Measurements from ENCODE around the gene STX5.
"Not testable (repeated sequence)": the region's sequence is repeated elsewhere in the genome, so short reads cannot be mapped to it uniquely, and the experiment has no call there.

Gene STX5, protein sequence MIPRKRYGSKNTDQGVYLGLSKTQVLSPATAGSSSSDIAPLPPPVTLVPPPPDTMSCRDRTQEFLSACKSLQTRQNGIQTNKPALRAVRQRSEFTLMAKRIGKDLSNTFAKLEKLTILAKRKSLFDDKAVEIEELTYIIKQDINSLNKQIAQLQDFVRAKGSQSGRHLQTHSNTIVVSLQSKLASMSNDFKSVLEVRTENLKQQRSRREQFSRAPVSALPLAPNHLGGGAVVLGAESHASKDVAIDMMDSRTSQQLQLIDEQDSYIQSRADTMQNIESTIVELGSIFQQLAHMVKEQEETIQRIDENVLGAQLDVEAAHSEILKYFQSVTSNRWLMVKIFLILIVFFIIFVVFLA

DNA sequence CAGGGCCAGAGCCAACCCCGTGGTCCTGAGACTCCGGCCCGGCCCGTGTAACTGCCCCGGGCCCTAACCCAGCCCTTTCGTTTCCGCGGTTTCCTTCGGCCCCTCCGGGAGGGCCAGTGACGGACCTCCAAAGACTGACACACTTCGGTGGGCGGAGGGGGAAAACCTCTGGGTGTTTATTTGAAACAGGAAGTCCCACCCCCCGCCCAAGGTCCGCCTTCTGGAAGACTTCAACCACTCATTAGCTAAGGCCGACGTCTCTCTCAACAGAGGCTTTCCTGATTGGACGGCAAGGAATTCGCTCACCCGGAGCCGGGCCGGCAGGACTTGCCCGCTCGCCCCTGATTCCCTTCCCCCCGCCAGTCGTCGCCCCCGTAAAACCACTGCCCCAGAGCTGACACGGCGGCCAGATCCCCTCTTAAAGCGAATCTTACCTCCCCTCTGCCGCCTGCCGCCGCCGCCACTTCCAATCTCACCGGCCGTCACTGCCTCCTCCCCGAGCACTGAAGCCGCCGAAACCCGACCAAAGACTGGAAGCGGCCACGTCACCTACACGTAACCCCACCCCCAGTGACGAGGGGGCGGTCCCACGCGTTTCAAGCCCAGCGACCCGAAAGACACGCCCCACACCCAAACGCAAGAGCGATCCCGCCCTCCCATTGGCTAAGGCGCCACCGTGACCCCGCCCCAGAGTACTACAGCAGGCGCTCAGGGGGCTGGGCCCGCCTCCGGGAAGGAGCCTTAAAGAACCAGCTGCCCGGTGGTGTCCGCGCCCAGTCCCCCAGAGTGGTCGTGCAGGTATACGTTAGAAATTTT is at the start of gene STX5:
Gene STX5, minus strand, starts transcription at position 532 of the 816 bp plus-strand sequence. CDS start 808 bp downstream, outside the sequence.
- peak; percentile 99 for DNase-seq (ENCODE audit: low spot score)

DNA sequence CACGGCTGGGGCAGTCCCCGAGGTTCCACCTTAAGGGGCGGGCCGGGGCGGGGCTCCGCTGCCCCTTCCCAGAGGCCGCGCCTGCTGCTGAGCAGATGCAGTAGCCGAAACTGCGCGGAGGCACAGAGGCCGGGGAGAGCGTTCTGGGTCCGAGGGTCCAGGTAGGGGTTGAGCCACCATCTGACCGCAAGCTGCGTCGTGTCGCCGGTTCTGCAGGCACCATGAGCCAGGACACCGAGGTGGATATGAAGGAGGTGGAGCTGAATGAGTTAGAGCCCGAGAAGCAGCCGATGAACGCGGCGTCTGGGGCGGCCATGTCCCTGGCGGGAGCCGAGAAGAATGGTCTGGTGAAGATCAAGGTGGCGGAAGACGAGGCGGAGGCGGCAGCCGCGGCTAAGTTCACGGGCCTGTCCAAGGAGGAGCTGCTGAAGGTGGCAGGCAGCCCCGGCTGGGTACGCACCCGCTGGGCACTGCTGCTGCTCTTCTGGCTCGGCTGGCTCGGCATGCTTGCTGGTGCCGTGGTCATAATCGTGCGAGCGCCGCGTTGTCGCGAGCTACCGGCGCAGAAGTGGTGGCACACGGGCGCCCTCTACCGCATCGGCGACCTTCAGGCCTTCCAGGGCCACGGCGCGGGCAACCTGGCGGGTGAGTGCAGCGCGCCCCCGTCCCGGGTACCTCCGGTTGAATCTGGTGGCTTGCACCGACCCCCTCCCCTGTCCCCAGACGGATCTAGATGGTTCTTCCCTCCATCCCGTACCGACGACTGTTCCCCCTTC is 49.1 kb upstream of the STX5 start, which contains the start of gene SLC3A2:
Gene SLC3A2, plus strand, starts transcription at position 94 of the 776 bp plus-strand sequence. Its CDS starts 128 bp downstream, at position 222.
- DNase-seq (ENCODE audit: low spot score) = peak; percentile 74

DNA sequence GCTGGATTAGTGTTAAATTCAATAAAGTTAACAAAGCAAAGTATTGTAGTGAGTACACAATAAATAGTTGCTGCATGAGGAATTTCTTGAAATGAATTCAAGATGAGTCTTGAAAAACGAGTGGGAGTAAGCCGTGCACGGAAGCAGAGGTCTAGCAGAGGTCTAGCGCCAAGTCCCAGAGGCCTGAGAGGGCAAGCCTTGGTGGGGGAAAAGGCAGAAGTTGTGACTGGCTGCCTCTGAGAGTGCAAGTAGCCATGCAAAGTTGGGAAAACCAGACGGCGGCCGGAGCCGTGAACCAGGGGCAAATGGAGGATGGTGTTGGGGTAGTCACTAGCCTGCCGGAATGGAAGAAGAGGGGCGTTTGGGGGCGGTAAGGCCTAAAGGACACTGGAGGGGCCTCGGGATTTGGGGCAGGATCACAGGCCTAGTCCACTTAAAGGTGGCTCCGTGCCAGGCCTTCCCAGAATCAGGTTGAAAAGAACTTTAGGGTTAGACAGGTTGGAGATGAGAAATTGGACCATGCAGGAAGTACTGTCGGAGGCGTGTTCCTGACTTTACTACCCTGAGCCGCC is 48.5 kb upstream of the STX5 start:
- peak; percentile 86 for DNase-seq (ENCODE audit: low spot score)

DNA sequence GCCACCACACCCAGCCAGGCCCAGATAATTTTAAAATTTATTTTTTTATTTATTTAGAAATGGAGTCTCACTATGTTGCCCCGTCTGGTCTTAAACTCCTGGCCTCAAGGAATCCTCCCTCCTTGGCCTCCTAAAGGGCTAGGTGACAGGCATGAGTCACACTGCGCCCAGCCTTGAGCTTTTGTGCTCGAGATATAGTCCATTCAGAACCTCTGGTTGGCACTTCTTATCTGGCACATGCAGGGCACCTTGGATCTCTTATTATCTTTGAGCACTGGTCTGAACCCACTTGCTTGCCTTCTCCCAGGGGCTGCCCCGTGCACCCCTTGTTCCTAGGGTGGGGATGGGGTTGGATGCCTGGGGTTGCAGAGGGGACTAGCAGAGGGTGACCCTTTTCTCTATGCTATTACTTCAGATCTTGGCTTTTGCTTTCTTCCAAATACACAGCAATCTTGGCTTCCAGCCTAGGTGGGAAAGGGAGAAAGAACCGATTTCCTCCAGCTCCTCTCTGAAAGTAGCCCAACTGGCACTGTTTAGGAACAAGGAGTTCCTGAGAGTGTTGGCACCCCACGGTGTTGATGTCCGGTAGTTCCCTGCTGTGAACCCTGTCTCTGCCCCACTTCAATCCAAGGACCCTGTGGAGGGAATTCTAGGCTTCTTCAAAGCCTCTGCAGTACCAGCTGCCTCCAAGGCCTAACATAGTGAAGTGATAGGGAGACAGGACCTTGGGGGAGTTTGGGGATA is 47.6 kb upstream of the STX5 start:
- DNase-seq (ENCODE audit: low spot score) = peak; percentile 65

DNA sequence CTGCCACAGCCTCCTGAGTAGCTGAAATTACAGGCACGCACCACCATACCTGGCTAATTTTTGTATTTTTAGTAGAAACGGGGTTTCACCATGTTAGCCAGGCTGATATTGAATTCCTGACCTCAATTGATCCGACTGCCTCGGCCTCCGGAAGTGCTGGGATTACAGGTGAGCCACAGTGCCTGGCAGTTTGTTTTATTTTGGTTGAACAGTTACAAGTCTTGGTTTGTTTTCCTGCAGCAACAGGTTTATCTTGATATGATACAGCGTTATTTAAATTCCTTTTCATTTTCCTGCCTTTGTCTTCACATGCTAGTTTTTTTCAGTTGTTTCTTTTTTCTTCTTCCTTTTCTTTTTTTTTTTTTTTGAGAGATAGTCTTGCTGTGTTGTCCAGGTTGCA is 44.9 kb upstream of the STX5 start:
- no peak for DNase-seq (ENCODE audit: low spot score)

DNA sequence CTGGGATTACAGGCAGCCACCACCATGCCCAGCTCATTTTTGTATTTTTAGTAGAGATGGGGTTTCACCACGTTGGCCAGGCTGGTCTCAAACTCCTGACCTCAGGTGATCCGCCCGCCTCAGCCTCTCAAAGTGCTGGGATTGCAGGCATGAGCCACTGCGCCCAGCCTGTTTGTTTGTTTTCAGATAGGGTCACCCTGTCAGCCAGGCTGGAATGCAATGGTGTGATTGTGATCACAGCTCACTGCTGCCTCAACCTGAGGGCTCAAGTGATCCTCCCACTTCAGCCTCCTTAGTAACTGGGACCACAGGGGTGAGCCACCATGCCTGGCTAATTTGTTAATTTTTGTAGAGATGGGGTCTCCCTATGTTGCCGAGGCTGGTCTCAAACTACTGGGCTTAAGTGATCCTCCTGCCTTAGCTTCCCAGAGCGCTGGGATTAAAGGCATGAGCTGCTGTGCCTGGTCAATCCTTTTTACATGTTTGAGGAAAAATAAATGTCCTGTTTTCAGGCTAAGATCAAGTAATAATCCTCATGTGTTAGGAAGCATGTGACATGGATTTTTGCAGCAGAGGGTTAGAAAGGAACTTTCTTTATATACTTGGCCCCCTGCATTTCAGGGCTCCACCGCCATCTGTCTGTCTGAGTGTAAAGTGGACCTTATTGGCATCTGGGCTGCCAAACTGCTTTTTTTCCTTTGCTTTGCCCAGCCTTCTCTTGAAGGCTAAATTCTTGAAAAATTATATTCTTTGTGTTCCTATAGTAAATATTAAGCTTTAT is 44.0 kb upstream of the STX5 start:
- no peak for DNase-seq (ENCODE audit: low spot score)

DNA sequence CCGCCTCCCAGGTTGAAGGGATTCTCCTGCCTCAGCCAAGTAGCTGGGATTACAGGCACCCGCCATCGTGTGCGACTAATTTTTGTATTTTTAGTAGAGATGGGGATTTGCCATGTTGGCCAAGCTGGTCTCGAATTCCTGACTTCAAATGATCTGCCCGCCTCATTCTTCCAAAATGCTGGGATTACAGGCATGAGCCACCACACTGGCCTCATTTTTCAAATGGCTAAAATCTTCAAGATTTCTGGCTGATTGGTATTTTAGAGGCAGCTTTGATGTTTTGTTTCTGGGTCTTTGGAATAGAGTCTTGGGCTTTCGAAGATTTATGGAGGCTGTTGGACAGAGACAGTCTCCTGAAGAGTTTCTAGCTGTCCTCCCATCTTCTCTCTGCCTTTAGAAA is 43.0 kb upstream of the STX5 start:
- DNase-seq (ENCODE audit: low spot score) = no peak

DNA sequence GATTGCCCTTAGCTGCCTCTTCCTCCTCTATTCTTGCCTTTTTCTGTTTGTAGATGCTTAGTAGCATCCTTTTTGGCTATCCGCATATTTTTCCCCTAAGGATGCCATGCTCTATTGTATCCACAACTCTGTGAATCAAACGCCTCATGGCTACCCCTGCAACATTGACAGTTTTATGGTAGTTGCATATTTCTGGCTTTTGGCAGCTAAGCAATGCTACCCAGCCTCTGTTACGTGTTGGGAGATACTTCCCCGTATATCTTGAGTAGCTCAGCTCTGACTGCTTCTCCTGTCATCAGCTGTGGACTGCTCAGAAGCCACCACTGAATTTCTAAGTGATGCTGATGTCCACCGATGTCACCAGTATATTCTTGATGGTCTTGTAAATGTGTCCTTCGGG is 33.8 kb upstream of the STX5 start:
- DNase-seq (ENCODE audit: low spot score) = no peak

DNA sequence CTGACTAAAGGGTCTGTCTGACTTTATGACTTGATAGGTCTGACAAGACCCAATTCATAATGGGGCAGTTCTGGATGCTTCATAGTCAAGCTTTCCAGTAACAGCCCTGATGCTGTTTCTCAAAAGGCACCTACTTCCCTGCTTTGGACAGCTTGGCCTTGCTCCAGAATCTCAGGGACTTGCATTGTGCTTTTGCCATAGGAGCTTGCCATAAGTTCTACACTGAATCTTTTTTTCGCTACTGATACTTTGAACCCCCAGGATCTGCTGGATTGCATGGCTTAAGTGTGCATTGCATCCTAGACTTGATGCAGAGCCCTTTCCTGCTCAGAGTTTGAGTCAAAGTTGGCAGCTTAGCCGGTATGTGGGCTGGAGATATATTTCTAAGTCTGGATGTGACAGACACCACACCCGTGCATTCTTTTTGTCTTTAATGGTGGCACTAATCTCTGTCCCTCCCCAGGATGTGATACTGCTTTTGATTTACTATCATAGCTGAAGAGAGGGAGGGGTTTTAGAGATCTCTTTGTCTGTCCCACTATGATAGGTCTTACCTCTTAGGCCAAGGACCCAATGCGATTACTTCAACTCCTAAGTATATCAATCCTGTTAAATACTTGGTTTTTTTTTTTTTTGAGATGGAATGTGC is 32.0 kb upstream of the STX5 start:
- DNase-seq (ENCODE audit: low spot score) = no peak

DNA sequence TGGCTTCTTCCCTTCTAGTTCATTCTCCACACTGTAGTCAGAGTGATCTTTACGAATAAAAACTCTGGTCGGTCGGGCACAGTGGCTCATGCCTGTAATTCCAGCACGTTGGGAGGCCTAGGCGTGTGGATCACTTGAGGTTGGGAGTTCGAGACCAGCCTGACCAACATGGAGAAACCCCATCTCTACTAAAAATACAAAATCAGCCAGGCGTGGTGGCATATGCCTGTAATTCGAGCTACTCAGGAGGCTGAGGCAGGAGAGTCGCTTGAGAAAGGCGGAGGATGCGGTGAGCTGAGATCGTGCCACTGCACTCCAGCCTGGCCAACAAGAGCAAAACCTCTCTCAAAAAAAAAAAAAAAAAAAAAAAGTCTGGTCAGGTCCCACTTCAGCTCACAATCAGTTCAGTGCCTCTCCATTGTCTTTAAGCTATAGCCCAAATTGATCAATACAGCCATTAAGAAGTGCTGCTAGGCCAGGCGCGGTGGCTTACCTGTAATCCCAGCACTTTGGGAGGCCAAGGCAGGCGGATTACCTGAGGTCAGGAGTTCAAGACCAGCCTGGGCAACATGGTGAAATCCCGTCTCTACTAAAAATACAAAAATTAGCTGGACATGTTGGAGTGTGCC is 29.8 kb upstream of the STX5 start:
- not testable (repeated sequence) for DNase-seq (ENCODE audit: low spot score)

DNA sequence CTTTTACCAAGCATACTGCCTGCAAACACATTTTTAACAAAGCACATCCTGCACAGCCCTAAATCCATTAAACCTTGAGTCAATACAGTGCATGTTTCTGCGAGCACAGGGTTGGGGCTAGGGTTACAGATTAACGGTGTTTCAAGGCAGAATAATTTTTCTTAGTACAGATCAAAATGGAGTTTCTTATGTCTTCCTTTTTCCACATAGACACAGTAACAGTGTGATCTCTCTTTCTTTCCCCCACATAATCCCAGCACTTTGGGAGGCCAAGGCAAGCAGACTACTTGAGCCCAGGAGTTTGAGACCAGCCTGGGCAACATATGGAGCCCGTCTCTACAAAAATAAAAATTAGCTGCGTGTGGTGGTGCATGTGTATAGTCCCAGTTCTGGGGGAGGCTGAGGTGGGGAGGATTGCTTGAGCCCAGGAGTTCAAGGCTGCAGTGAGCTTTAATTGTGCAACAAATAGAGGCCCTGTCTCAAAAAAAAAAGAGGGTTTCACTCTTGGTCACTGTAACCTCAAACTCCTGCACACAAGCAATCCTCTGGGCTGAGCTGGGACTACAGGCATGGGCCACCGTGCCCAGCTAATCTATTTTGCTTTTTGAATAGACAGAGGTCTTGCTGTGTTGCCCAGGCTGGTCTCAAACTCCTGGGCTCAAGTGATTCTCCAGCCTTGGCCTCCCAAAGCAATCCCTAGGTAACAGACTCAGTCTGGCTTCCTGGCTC is 29.1 kb upstream of the STX5 start:
- no peak for DNase-seq (ENCODE audit: low spot score)

DNA sequence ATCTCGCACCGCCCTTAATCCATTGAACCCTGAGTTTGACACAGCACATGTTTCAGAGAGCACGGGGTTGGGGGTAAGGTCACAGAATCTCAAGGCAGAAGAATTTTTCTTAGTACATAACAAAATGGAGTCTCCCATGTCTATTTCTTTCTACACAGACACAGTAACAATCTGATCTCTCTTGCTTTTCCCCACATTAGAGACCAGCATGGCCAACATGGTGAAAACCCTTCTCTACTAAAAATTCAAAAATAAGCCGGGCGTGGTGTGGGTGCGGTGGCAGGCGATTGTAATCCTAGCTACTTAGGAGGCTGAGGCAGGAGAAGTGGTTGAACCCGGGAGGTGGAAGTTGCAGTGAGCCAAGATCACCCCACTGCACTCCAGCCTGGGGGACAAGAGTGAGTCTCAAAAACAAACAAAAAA is 27.4 kb upstream of the STX5 start:
- not testable (repeated sequence) for DNase-seq (ENCODE audit: low spot score)

DNA sequence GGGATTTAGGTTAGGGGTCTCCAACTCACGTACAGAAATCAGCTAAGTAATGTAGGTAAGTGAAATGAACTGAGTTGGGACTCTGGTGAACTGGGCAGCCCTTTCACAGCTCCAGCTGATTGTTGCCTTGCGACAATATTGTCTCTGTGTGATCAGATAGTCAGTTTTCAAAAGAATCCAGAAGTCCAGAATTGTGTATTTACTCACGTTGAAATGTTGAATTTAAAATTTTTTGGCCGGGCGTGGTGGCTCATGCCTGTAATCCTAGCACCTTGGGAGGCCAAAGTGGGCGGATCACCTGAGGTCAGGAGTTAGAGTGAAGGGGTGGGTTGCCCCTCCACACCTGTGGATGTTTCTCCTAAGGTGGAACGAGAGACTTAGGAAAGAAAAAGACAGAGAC is 26.4 kb upstream of the STX5 start:
- DNase-seq (ENCODE audit: low spot score) = no peak

DNA sequence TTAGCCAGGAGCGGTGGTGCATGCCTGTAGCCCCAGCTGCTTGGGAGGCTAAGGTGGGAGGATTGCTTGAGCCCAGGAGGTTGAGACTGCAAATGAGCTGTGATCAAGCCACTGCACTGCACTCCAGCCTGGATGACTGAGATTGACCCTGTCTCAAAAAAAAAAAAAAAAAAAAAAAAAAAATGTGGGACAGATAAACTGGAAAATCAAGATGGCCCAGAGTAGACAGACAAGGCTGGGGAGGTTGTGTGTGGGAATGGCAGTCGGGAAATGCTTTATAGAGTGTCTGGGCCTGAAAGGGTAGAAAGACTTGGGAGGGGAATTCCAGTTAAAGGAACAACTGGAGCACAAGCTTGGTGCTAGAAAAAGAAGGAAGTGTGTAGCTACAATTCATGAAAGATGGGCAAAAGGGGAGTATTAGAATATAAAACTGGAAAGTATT is 25.7 kb upstream of the STX5 start:
- DNase-seq (ENCODE audit: low spot score) = no peak

DNA sequence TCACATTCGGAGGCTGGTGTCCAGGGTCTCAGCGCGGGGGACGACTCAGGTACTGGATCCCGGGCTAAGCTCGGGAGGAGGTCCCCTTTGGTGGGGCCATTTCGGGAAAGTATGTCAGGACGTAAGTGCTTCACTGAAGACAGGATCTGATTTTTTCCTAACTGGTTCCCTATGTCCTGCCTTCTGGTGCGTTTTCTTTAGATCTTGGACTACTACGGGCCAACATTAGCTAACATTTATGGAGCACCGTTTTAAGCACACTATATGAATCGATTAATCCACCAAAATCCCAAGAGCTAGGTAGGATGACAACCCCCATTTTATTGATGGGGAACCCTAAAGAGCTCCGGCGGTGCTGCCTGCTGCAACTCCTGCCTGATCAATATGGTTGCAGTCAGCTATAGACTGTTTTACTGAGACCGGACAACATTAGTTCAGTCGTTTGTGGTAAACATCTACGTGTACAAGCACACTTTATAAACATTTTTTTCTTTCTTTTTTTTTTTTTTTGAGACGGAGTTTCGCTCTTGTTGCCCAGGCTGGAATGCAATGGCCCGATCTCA is 24.6 kb upstream of the STX5 start:
- no peak for DNase-seq (ENCODE audit: low spot score)

DNA sequence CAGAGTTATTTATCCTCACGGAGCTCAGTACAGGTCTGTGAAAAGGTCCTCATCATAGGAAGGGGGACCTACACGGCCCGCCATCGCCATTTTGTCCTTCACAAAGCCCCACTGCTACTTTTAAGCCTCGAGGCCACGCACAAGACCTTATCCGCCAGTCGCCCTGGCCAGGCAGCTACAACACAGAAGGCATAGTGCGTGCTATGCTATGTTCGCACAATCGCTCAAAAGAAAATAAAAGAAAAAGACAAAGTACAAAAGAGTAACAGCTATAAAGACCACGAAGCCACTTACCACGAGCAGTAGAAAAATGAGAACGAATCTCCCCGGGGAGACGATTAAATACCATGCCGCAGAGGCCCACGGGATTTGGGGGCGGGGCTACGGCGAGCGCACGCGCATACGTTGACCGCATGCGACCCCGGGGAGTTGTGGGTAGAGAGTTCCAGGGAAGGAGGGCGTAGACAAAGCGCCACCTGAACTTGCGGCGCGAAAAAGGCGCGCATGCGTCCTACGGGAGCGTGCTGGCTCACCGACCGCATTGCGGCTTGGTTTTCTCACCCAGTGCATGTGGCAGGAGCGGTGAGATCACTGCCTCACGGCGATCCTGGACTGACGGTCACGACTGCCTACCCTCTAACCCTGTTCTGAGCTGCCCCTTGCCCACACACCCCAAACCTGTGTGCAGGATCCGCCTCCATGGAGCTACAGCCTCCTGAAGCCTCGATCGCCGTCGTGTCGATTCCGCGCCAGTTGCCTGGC is 23.9 kb upstream of the STX5 start:
- peak; percentile 93 for DNase-seq (ENCODE audit: low spot score)

DNA sequence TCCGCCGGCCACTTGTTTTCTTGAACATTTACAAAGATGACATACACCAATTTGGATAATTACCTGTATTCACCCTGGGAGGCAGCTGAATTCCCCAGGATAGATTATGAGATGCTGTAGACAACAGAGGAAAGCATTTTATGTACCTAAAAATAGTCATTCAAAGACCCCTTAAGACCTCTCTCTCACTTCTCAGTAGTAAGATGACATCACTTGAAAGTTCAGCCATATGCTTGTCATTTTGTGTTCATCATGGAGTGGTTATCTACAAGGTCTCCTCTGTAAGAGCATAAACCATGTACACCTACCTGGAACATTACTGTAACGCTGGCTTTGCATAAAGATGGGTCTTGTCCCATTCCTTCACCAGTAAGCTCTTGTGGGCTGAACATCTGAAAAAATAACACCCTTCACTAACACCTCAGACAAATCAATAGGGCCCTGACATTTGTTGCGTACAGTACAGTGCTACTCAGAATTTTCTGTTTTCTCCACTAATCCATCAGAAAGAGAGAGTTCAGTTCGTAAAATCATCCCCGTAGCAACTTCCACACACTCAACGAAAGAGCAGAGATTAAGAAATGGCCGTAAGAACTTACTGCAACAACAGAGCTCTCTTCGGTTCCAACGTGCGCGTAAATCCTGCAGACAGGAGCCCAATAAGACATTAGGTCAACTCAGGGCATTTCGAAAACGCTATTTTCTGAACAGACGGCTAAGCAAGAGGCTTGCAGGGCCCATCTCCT is 23.1 kb upstream of the STX5 start:
- no peak for DNase-seq (ENCODE audit: low spot score)

Data from pons (tissue), 1 donor.